ENCODE measurements around the gene TRMT2A. TPM values are rescaled to one million over a fixed set of nuclear protein-coding genes. Genes with fewer than 3 reads are reported as not detected.

Gene TRMT2A
- total RNA-seq, 3 donors from 2014 or later (not counting 1 experiment from before 2014, with no cell fraction given): 86.4 to 104 (median 86.5) TPM

DNA sequence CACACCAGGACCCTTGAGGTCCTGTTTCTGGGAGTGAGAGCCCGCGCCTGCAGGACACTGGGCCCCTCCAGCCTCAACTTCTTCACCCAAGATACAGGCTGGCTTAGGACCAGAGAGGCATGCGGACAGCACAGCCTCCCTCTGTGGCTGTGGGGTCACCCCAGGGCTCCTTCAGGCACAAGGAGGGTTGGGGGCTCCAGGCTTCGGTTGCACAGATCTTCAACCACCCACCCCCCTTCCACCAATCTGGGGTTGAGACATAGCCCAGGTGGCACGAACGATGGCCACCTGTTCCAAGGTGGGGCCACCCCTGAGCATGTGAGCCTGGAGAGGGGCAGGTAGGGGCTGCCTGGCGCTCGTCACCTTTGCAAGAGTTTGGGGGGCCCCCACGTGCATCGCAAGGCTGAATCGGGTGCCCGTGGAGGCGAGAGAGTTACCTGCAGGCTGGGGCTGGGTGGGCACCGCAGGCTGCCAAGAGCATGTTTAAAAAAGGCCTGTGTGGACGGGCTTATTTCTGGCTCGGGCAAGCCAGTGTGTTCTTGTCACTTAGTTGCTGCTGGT lies 15.7 kb upstream of the TRMT2A start:
- H3K4me1 ChIP-seq (ENCODE audit: control insufficient read depth, insufficient read depth, low read length): peaks cover 50% of the 10 kb centered on the region
- no peak overlapping the region for H3K27ac ChIP-seq (ENCODE audit: low read length)
- DNase-seq: no peak
- H3K4me3 ChIP-seq (ENCODE audit: low read length): peak overlapping the region; percentile 50
- no peaks in the 10 kb centered on the region for H3K27me3 Mint-ChIP-seq (ENCODE audit: low read depth in 2 of 2)
- intact Hi-C loops (cut with micrococcal nuclease): no loop called here
- TF ChIP-seq, protein P1, sequence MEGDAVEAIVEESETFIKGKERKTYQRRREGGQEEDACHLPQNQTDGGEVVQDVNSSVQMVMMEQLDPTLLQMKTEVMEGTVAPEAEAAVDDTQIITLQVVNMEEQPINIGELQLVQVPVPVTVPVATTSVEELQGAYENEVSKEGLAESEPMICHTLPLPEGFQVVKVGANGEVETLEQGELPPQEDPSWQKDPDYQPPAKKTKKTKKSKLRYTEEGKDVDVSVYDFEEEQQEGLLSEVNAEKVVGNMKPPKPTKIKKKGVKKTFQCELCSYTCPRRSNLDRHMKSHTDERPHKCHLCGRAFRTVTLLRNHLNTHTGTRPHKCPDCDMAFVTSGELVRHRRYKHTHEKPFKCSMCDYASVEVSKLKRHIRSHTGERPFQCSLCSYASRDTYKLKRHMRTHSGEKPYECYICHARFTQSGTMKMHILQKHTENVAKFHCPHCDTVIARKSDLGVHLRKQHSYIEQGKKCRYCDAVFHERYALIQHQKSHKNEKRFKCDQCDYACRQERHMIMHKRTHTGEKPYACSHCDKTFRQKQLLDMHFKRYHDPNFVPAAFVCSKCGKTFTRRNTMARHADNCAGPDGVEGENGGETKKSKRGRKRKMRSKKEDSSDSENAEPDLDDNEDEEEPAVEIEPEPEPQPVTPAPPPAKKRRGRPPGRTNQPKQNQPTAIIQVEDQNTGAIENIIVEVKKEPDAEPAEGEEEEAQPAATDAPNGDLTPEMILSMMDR (IDR thresholded peaks at IDR 0.05): no peak
- 84% methylated on average over 16 of the region's 16 CpGs for WGBS (ENCODE audit: insufficient coverage)
- no peaks in the 10 kb centered on the region for H3K9me3 ChIP-seq (ENCODE audit: control insufficient read depth, insufficient read depth, low read length)
- H3K36me3 ChIP-seq (ENCODE audit: control insufficient read depth, insufficient read depth, low read length): no peaks in the 10 kb centered on the region
- peak overlapping the region; percentile 74 for H3K4me3 Mint-ChIP-seq
- H3K4me1 Mint-ChIP-seq: peaks cover 4 to 32% of the 10 kb centered on the region in 2 donors
- no peaks in the 10 kb centered on the region for H3K27me3 ChIP-seq (ENCODE audit: control insufficient read depth, insufficient read depth, low read length)
- ATAC-seq: no peak
- H3K36me3 Mint-ChIP-seq: no peaks in the 10 kb centered on the region
- no peak overlapping the region for H3K27ac Mint-ChIP-seq
- no peaks in the 10 kb centered on the region for H3K9me3 Mint-ChIP-seq

DNA sequence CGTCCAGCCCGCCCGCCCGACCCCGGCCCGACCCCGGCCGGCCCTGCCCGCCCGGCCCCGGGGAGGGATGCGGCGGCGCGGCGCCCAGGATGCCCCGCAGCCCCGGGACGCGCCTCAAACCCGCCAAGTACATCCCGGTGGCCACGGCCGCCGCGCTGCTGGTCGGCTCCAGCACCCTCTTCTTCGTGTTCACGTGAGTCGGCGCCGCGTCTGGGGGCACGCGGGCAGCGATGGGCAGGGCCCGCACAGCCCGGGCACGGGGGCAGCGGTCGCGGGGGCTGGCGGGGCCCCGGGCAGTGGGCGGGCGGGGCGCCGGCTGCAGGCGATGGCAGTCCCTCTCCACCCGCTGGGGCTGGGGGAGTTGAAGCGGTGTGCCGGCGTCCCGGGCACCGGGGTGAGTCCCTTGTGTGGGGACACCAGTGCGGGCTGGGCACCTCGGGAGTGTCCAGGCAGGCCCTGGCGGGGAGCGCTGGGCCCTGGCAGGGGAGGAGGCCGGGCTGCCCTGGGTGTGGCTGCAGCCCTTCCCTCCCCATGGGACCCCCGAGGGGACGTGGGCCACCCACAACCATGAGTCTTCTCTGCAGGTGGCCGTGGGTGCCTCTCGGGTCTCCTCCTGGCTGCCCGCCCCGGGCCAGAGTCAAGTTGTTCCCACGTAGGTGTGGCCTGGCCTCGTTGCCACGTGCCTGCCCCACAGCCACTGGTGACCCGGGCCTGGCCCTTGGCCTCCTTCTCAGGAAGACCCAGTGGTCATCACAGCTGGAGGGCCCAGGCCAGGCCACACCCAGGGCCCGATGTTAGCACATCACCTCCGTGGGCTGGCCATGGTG lies 15.0 kb upstream of the TRMT2A start:
- Mint-ChIP-seq H3K9me3 (no peaks in the 10 kb centered on the region), H3K27ac (no peak overlapping the region), H3K36me3 (no peaks in the 10 kb centered on the region), H3K4me3 (peak overlapping the region; percentile 74), H3K4me1 (peaks cover 0 to 28% of the 10 kb centered on the region in 2 donors), H3K27me3 (ENCODE audit: low read depth in 2 of 2) (no peaks in the 10 kb centered on the region)
- H3K36me3 ChIP-seq (ENCODE audit: control insufficient read depth, insufficient read depth, low read length): no peaks in the 10 kb centered on the region
- ATAC-seq (peak; percentile 2 to 23 (median 22)), DNase-seq (peak in 1 of 2 donors; percentile 55)
- H3K9me3 ChIP-seq (ENCODE audit: control insufficient read depth, insufficient read depth, low read length): no peaks in the 10 kb centered on the region
- H3K27ac ChIP-seq (ENCODE audit: low read length): no peak overlapping the region
- TF ChIP-seq, protein P1 (IDR thresholded peaks at IDR 0.05): no peak
- peak overlapping the region; percentile 50 for H3K4me3 ChIP-seq (ENCODE audit: low read length)
- H3K27me3 ChIP-seq (ENCODE audit: control insufficient read depth, insufficient read depth, low read length): no peaks in the 10 kb centered on the region
- peaks cover 46% of the 10 kb centered on the region for H3K4me1 ChIP-seq (ENCODE audit: control insufficient read depth, insufficient read depth, low read length)
- under 1% methylated on average over 72 of the region's 72 CpGs for WGBS (ENCODE audit: insufficient coverage)
- intact Hi-C loops (cut with micrococcal nuclease): loop anchor here (2.0 kb wide), 1 partner anchor 15 kb away; the partner anchor contains the start of genes RANBP1 and TRMT2A

DNA sequence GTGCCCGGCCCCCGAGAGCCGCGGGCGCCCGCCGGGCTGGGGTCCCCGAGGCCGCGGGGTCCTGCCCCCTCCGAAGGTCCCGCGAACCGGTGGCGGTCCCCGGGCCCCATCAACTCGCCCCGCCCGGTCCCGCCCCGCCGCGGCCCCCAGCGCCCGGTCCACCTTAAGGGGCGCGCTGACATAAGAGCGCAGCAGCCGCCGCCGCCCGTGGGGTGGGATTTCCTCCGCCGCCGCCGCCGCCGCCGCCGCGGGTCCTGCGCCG lies 14.5 kb upstream of the TRMT2A start, which contains the start of gene ZDHHC8:
Gene ZDHHC8, plus strand, starts transcription at position 208 of the 262 bp plus-strand sequence. CDS start 144 bp downstream, outside the sequence.
- TF ChIP-seq, protein P1 (IDR thresholded peaks at IDR 0.05): no peak

More for the DNA sequence above, 14.5 kb upstream of the TRMT2A start, which contains the start of gene ZDHHC8:
- Mint-ChIP-seq H3K4me1 (peaks cover 0 to 25% of the 10 kb centered on the region in 2 donors), H3K4me3 (peak within 1 kb of the TSS; percentile 74), H3K27ac (peak within 1 kb of the TSS in 1 of 2 donors; percentile 35), H3K9me3 (no peaks in the 10 kb centered on the region), H3K36me3 (no peaks in the 10 kb centered on the region), H3K27me3 (ENCODE audit: low read depth in 2 of 2) (no peaks in the 10 kb centered on the region)
- ATAC-seq (peak; percentile 74 to 80 (median 77)), DNase-seq (peak; percentile 29 to 68)
- Histone ChIP-seq H3K36me3 (ENCODE audit: control insufficient read depth, insufficient read depth, low read length) (no peaks in the 10 kb centered on the region), H3K9me3 (ENCODE audit: control insufficient read depth, insufficient read depth, low read length) (no peaks in the 10 kb centered on the region), H3K4me3 (ENCODE audit: low read length) (peak within 1 kb of the TSS; percentile 66), H3K27me3 (ENCODE audit: control insufficient read depth, insufficient read depth, low read length) (no peaks in the 10 kb centered on the region), H3K27ac (ENCODE audit: low read length) (peak within 1 kb of the TSS; percentile 67), H3K4me1 (ENCODE audit: control insufficient read depth, insufficient read depth, low read length) (peaks cover 46% of the 10 kb centered on the region)
- 0% methylated on average over 43 of the region's 43 CpGs for WGBS (ENCODE audit: insufficient coverage)
- intact Hi-C loops (cut with micrococcal nuclease): loop anchor here (2.0 kb wide), 1 partner anchor 15 kb away; the partner anchor contains the start of genes RANBP1 and TRMT2A

All from natural killer cell (primary cell).